ENCODE data around the gene AGAP2. TPM values are rescaled to one million over a fixed set of nuclear protein-coding genes. Genes with fewer than 3 reads are reported as not detected.

AGAP2 gene
- total RNA-seq (1 to 10 TPM; 1.9 to 5.8 TPM), polyA plus RNA-seq (ENCODE audit: insufficient read length in 6 of 6) (under 1 TPM; 0.31 to 0.57 (median 0.48) TPM)
- long read RNA-seq, donor 1: 0 reads
- long read RNA-seq, donor 2: 0 reads
- long read RNA-seq, donor 3: 0 reads
- long read RNA-seq, donor 4: 0 reads
- long read RNA-seq, donor 5: 0 reads
- long read RNA-seq, donor 6: 0 reads
- long read RNA-seq, donor 7: 0 reads
- long read RNA-seq, donor 8: 0 reads
- long read RNA-seq, donor 9: 0 reads
- long read RNA-seq, donor 10: 0 reads
- long read RNA-seq, donor 11, full-length matches to known transcripts: 10 of 37 reads
- long read RNA-seq, donor 11, partial matches to known transcripts: 27 of 37 reads
- long read RNA-seq, donor 11, other reads (novel, unspliced or antisense): 0 of 37 reads
- long read RNA-seq, donor 12: 0 reads

GRCh38 chr12:57738661-57739237, at the start of gene AGAP2:
Gene AGAP2, minus strand, starts transcription at chr12:57738742. Its CDS starts 496 bp downstream, at chr12:57738246.
- peaks cover 0 to 27% of the 10 kb centered on the region in 2 donors for H3K36me3 ChIP-seq
- H3K9me3 ChIP-seq: no peaks in the 10 kb centered on the region
- H3K27me3 ChIP-seq: peaks cover 48 to 79% of the 10 kb centered on the region in 2 donors
- ATAC-seq (no peak), DNase-seq (no peak)
- TF ChIP-seq CTCF (IDR thresholded peaks at IDR 0.05): no peak
- H3K4me3 ChIP-seq: no peak within 1 kb of the TSS
- H3K27ac ChIP-seq: no peak within 1 kb of the TSS
- intact Hi-C loops (cut with DNase I): no loop called here
- H3K4me1 ChIP-seq: peaks cover 13 to 57% of the 10 kb centered on the region in 2 donors

- H3K4me3 ChIP-seq: peak overlapping the region in 1 of 2 donors; percentile 91
- ATAC-seq (no peak), DNase-seq (no peak)
- peaks cover 10 to 33% of the 10 kb centered on the region in 2 donors for H3K4me1 ChIP-seq
- intact Hi-C loops (cut with DNase I): no loop called here
- H3K9me3 ChIP-seq: no peaks in the 10 kb centered on the region
- H3K27me3 ChIP-seq: no peaks in the 10 kb centered on the region
- peaks cover 8 to 45% of the 10 kb centered on the region in 2 donors for H3K36me3 ChIP-seq
- no peak overlapping the region for H3K27ac ChIP-seq
- no peak for TF ChIP-seq CTCF (IDR thresholded peaks at IDR 0.05)
These were observed 45.3 kb upstream of the AGAP2 start for GRCh38 chr12:57783861-57784260.

GRCh38 chr12:57783466-57783801, 44.9 kb upstream of the AGAP2 start:
- ATAC-seq (no peak), DNase-seq (no peak)
- Histone ChIP-seq H3K27ac (no peak overlapping the region), H3K36me3 (peaks cover 8 to 41% of the 10 kb centered on the region in 2 donors), H3K4me1 (peaks cover 10 to 33% of the 10 kb centered on the region in 2 donors), H3K4me3 (peak overlapping the region; percentile 83 to 91), H3K27me3 (no peaks in the 10 kb centered on the region), H3K9me3 (no peaks in the 10 kb centered on the region)
- intact Hi-C loops (cut with DNase I): no loop called here
- no peak for TF ChIP-seq CTCF (IDR thresholded peaks at IDR 0.05)

GRCh38 chr12:57782608-57783465, 44.3 kb upstream of the AGAP2 start, which contains the start of gene TSFM:
Gene TSFM, plus strand, starts transcription at chr12:57782787. Its CDS starts 15 bp downstream, at chr12:57782802.
- Histone ChIP-seq H3K9me3 (no peaks in the 10 kb centered on the region), H3K27ac (peak within 1 kb of the TSS; percentile 36 to 74), H3K36me3 (peaks cover 8 to 35% of the 10 kb centered on the region in 2 donors), H3K27me3 (no peaks in the 10 kb centered on the region), H3K4me3 (peak within 1 kb of the TSS; percentile 83 to 91), H3K4me1 (peaks cover 10 to 33% of the 10 kb centered on the region in 2 donors)
- intact Hi-C loops (cut with DNase I): no loop called here
- peak; percentile 99 for ATAC-seq
- peak; percentile 91 for TF ChIP-seq CTCF (IDR thresholded peaks at IDR 0.05)
- DNase-seq: peak; percentile 93 to 99 (median 96)

Data from left lung (tissue), 14 donors.